Peyer's patch (tissue), 4 donors: ENCODE measurements around the gene TRAF3IP3.

ENCODE experiments used
- CTCF ChIP-seq, 6 experiments: fragments of 450-650 bp in 4 of 6; fragments of 200-600 bp in 2 of 6; sonication (generic) in 1 of 6; IDR thresholded peaks; one replicate each; pipeline ENCODE4 v1.5.1; 2017 to 2019; ENCODE audit warnings: antibody characterized with exemption in 6 of 6, mild to moderate bottlenecking in 3 of 6, moderate library complexity in 1 of 6
- POLR2A ChIP-seq, 2 donors: fragments of 450-650 bp; IDR thresholded peaks; one replicate each; pipeline ENCODE4 v1.5.1; 2017; ENCODE audit warnings: antibody characterized with exemption in 2 of 2, mild to moderate bottlenecking in 2 of 2, moderate library complexity in 2 of 2

GRCh38 chr1:209741889-209742288 is 14.0 kb upstream of the TRAF3IP3 start:
- no peak for TF ChIP-seq CTCF (IDR thresholded peaks at IDR 0.05)
- no peak for TF ChIP-seq POLR2A (IDR thresholded peaks at IDR 0.05)
